NB4 (cell line): Measurements from ENCODE around the gene POMP.

Source experiments
- MYC ChIP-seq: IDR thresholded peaks from 2 replicates; pipeline ENCODE4 v1.6.1; 2011; ENCODE audit warnings: low read depth, low read length
- POLR2A ChIP-seq: IDR thresholded peaks from 2 replicates; pipeline ENCODE4 v1.6.1; 2011; ENCODE audit warnings: mild to moderate bottlenecking; ENCODE audit not compliant: insufficient read length; ENCODE audit errors: extremely low read depth
- TF ChIP-seq, protein P1 (sequence below): IDR thresholded peaks from one replicate; pipeline ENCODE4 v1.5.1; 2012; ENCODE audit warnings: low read depth, low read length

DNA sequence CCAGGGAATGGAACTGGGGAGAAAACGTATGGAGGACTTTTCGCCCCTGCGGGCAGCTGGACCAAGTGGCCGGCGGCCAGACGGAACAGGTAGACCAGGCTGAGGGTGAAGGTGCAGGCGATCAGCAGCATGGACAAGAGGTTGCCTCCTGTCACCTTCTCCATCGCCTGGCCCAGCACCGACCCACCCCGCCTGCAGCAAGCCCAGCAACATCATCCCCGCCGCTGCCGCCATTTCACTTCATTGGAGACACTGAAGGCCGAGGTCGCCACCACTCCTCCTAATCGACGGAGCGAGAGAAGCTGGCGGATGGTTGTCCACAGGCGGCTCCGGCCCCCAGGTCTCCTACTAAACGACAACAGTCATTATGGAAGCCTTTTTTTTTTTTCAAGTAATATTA is 64.9 kb downstream of the POMP start:
- TF ChIP-seq, protein P1, sequence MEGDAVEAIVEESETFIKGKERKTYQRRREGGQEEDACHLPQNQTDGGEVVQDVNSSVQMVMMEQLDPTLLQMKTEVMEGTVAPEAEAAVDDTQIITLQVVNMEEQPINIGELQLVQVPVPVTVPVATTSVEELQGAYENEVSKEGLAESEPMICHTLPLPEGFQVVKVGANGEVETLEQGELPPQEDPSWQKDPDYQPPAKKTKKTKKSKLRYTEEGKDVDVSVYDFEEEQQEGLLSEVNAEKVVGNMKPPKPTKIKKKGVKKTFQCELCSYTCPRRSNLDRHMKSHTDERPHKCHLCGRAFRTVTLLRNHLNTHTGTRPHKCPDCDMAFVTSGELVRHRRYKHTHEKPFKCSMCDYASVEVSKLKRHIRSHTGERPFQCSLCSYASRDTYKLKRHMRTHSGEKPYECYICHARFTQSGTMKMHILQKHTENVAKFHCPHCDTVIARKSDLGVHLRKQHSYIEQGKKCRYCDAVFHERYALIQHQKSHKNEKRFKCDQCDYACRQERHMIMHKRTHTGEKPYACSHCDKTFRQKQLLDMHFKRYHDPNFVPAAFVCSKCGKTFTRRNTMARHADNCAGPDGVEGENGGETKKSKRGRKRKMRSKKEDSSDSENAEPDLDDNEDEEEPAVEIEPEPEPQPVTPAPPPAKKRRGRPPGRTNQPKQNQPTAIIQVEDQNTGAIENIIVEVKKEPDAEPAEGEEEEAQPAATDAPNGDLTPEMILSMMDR: no peak
- TF ChIP-seq POLR2A: no peak
- no peak for TF ChIP-seq MYC
